Effector memory CD8-positive, alpha-beta T cell (primary cell): ENCODE results near the gene TMEM126B.

Experiments used
- ATAC-seq: fragments of 150-1000 bp; cut with Tn5 transposase; replicated peaks from 2 replicates; pipeline ENCODE4 v1.10.0; 2021; ENCODE audit warnings: mild to moderate bottlenecking, moderate library complexity
- DNase-seq, 3 experiments: peaks; one replicate each; pipeline ENCODE4 v3.0.0; 2021
- H3K27ac Mint-ChIP-seq, 2 donors: one replicate each; pipeline ENCODE4 v1.8.0; 2022; ENCODE audit warnings: mild to moderate bottlenecking in 2 of 2, mixed read lengths in 2 of 2, moderate library complexity in 2 of 2
- H3K27me3 Mint-ChIP-seq, 2 donors: one replicate each; pipeline ENCODE4 v1.8.0; 2022; ENCODE audit warnings: mixed read lengths in 2 of 2
- H3K36me3 Mint-ChIP-seq: one replicate; pipeline ENCODE4 v1.8.0; 2022; ENCODE audit warnings: mild to moderate bottlenecking, moderate library complexity, mixed read lengths; ENCODE audit not compliant: insufficient read depth
- H3K4me1 Mint-ChIP-seq, 2 donors: one replicate each; pipeline ENCODE4 v1.8.0; 2022; ENCODE audit warnings: low read depth in 2 of 2, mixed read lengths in 2 of 2
- H3K4me3 Mint-ChIP-seq, 2 donors: one replicate each; pipeline ENCODE4 v1.8.0; 2022; ENCODE audit warnings: mild to moderate bottlenecking in 2 of 2, mixed read lengths in 2 of 2, moderate library complexity in 2 of 2
- H3K9me3 Mint-ChIP-seq, 2 donors: one replicate each; pipeline ENCODE4 v1.8.0; 2022; ENCODE audit warnings: mixed read lengths in 2 of 2

TMEM126B gene

DNA sequence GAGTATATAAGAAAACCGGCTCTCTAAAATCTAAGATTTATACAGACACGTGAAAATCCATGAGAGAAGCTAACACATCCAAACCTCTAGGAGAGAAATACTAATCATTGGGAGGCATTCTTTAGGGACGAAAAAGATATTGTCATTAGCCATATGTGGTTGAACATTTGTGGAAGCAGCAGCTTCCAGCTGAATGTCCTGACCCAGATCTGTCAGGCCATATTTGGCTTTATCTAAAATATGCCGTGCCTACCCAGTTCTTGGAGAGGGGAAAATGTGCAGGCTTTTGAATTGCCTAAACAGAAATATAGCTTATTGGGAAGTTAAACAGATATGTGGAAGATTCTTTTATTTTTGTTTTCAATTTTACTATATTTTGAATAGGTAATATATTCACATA, 51.2 kb downstream of the TMEM126B start:
- Mint-ChIP-seq H3K27me3 (peaks cover 0 to 5% of the 10 kb centered on the region in 2 donors), H3K9me3 (no peaks in the 10 kb centered on the region), H3K4me3 (no peak overlapping the region), H3K36me3 (no peaks in the 10 kb centered on the region), H3K27ac (no peak overlapping the region), H3K4me1 (peaks cover 7 to 20% of the 10 kb centered on the region in 2 donors)
- ATAC-seq (no peak), DNase-seq (no peak)

- Mint-ChIP-seq H3K4me1 (peaks cover 7 to 20% of the 10 kb centered on the region in 2 donors), H3K4me3 (no peak overlapping the region), H3K9me3 (no peaks in the 10 kb centered on the region), H3K27me3 (peaks cover 0 to 5% of the 10 kb centered on the region in 2 donors), H3K36me3 (no peaks in the 10 kb centered on the region), H3K27ac (no peak overlapping the region)
- DNase-seq (no peak), ATAC-seq (peak; percentile 72)
Observed at GRCh38 chr11:85680897-85681296, 52.5 kb downstream of the TMEM126B start.

DNA sequence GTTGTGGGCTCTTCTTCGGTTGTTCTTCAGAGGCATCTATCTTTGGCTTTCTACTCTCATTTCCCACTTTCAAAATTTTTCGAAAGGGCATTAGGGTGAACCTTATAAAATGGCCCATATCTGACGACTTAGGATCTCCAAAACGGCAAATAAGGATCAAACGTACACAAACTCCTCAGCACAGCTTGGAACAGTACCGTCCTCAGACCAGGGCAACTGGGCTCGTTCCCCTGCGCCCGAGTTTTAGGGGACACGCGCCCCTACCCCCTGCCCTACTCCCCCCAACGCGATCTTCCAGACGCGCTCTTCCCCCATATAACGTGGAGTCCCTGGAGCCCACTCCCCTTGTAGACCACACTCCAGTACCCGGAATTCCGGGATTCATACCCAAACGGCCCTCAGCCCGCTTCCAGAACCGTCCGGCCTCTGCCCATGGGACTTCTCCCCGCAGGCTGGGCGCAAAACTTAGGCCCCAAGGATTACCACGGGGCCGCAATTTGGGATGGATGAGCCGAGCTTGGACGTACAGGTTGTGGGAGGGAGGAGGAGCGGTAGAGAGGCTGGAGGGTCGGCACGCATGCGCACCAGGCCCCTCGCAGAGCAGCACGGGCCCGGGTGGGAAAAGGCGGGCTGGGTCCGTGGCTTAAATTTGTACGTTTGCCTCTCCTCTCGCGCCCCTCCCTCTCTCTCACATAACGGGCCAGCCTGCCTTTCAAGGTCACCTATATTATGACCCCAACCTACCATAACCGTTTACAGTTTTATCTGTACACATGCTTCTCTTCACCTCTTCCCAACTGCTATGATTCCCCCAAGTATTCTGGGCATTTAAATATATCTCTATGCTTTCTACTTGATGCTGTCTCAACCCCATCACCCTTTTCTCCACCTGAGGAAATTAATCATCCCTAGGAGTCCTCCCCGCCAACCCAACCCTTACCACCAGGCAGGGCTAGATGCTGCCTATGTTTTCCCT, 54.2 kb downstream of the TMEM126B start:
- DNase-seq (peak; percentile 36 to 49 (median 45)), ATAC-seq (peak; percentile 79)
- H3K4me1 Mint-ChIP-seq = peaks cover 7 to 20% of the 10 kb centered on the region in 2 donors
- peak overlapping the region; percentile 79 to 92 for H3K27ac Mint-ChIP-seq
- no peaks in the 10 kb centered on the region for H3K9me3 Mint-ChIP-seq
- peaks cover 0 to 5% of the 10 kb centered on the region in 2 donors for H3K27me3 Mint-ChIP-seq
- H3K36me3 Mint-ChIP-seq = no peaks in the 10 kb centered on the region
- peak overlapping the region; percentile 80 to 87 for H3K4me3 Mint-ChIP-seq

DNA sequence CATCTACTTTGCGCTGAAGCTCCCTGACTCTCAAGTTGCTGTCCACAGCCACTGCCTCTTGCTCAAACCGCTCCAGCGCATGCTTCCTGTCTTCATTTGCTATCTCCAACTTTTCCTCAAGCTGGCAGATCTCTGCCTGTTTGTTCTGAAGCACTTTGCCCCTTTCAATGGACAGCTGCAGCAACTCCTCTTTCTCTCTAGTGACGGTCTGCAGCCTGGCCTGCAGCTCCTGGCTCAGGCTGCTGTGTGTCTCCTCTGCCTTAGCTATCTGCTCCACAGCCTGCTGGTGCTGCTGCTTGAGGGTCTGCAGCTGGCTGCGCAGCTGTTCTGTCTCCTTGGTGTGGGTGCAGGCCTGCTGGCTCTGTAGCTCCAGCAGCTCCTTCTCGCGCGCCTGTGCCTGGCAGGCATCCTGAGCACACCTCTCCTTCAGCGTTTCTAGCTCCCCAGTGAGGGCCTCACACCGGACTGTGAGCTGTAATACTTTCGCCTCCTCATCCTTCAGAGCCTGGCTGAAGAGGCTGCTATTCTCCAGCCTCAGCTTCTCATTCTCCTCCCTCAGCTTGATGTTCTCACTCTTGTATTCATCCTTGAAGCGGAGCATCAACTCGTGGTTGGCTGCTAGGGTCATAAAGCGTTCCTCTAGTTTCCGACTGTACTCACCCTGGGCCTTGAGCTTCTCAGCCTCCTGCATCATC, 56.9 kb downstream of the TMEM126B start:
- no peaks in the 10 kb centered on the region for H3K9me3 Mint-ChIP-seq
- DNase-seq = no peak
- ATAC-seq = no peak
- H3K4me3 Mint-ChIP-seq = no peak overlapping the region
- no peaks in the 10 kb centered on the region for H3K36me3 Mint-ChIP-seq
- peaks cover 0 to 2% of the 10 kb centered on the region in 2 donors for H3K27me3 Mint-ChIP-seq
- H3K27ac Mint-ChIP-seq = peak overlapping the region; percentile 28 to 47
- H3K4me1 Mint-ChIP-seq = peaks cover 7 to 20% of the 10 kb centered on the region in 2 donors

DNA sequence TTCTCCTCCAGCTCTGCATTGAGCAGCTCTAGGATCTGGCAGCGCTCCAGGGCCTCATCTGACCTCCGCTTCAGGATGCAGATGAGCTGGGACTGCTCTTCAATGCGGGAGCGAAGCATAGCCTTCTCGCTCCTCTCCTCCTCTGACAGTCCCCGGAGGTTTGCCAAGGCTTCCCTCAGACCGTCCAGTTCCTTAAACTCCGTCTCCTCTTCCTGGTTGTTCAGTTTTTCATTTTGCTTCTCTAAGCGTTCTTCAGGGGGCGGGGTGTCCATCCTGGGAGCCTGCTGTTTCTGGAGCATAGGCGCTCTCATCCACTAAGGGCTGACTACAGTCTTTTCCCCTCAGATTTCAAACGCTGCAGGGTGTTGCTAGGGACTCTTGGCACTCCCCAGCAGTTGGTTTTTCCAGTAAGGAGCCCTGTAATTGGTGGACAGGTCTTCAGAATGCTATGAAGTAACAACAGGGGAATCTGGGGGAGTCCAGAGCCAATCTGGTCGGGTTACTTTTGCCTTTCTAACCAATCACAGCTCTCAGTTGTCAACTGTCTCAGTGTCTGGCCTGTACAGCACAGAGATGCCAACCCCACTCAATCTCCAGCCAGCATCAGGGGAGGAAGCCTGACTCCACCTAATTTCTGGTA, 57.5 kb downstream of the TMEM126B start, which contains the start of gene CCDC89:
TSS of gene CCDC89 (minus strand) at position 376 of the 640 bp plus-strand sequence. CDS start at position 311, 65 bp downstream.
- peaks cover 4% of the 10 kb centered on the region for H3K36me3 Mint-ChIP-seq
- DNase-seq (no peak), ATAC-seq (no peak)
- no peaks in the 10 kb centered on the region for H3K9me3 Mint-ChIP-seq
- H3K4me1 Mint-ChIP-seq = peaks cover 7 to 18% of the 10 kb centered on the region in 2 donors
- H3K4me3 Mint-ChIP-seq = no peak within 1 kb of the TSS
- H3K27ac Mint-ChIP-seq = peak within 1 kb of the TSS; percentile 28 to 47
- H3K27me3 Mint-ChIP-seq = no peaks in the 10 kb centered on the region
